PC-3 (cell line): ENCODE results near the gene ZNF496. TPM values are rescaled to one million over a fixed set of nuclear protein-coding genes. Genes with fewer than 3 reads are reported as not detected.
A peak's percentile ranks its signal among the peaks of the same experiment; 100 is the strongest.

ENCODE experiments used
- ATAC-seq: fragments of 200-7000 bp; cut with Tn5 transposase; 2 replicates; pipeline ENCODE4 v1.9.1; 2020; ENCODE audit warnings: mild to moderate bottlenecking, moderate library complexity
- BruUV-seq: library from RNA; stranded (reverse); fragments of 400-500 nt; replicated peaks from 2 replicates; lab custom pipeline; 2021; lab: Mats Ljungman, UMichigan
- CTCF ChIA-PET: fragments of 300-600 bp; sonication (Branson Sonifier 250); formaldehyde crosslinking; loops from one replicate; lab custom pipeline; 2022; ENCODE audit warnings: antibody characterized with exemption; lab: Charles Lee
- POLR2A ChIA-PET: fragments of 300-600 bp; sonication (Branson Sonifier 250); formaldehyde crosslinking; loops from one replicate; lab custom pipeline; 2022; ENCODE audit warnings: antibody characterized with exemption; ENCODE audit not compliant: unreplicated experiment; lab: Charles Lee
- DNase-seq: peaks from one replicate; pipeline ENCODE4 v3.0.0-alpha.2; 2015
- H2AFZ ChIP-seq: fragments of 300-600 bp; sonication (generic); 2 replicates; pipeline ENCODE4 v1.6.0; 2016; ENCODE audit warnings: antibody characterized with exemption, low read length
- H3F3A ChIP-seq: fragments of 300-600 bp; sonication (generic); one replicate; pipeline ENCODE4 v1.6.0; 2017; ENCODE audit warnings: antibody characterized with exemption, low read length, control low read depth, mild to moderate bottlenecking; ENCODE audit not compliant: unreplicated experiment
- H3K27ac ChIP-seq: fragments of 300-600 bp; sonication (generic); 2 replicates; pipeline ENCODE4 v1.5.1; 2016; ENCODE audit warnings: mild to moderate bottlenecking, low read length
- H3K27me3 ChIP-seq: fragments of 300-600 bp; sonication (generic); 2 replicates; pipeline ENCODE4 v1.6.1; 2016; ENCODE audit warnings: low read length, mixed read lengths
- H3K36me3 ChIP-seq: fragments of 300-600 bp; sonication (generic); 2 replicates; pipeline ENCODE4 v1.6.1; 2016; ENCODE audit warnings: low read depth, mixed run types, low read length, mixed read lengths
- H3K4me1 ChIP-seq: fragments of 300-600 bp; sonication (generic); 2 replicates; pipeline ENCODE4 v1.5.1; 2016; ENCODE audit warnings: low read length; ENCODE audit not compliant: insufficient read depth
- H3K4me2 ChIP-seq: fragments of 300-600 bp; sonication (generic); 2 replicates; pipeline ENCODE4 v1.6.0; 2016; ENCODE audit warnings: low read length
- H3K4me3 ChIP-seq: fragments of 300-600 bp; sonication (generic); 2 replicates; pipeline ENCODE4 v1.5.1; 2016; ENCODE audit warnings: mild to moderate bottlenecking, low read length, mixed read lengths
- H3K79me2 ChIP-seq: fragments of 300-600 bp; sonication (generic); 2 replicates; pipeline ENCODE4 v1.6.1; 2017; ENCODE audit warnings: low read length, mixed read lengths
- H3K9ac ChIP-seq: fragments of 300-600 bp; sonication (generic); 2 replicates; pipeline ENCODE4 v1.6.0; 2016; ENCODE audit warnings: mild to moderate bottlenecking, low read length
- H3K9me2 ChIP-seq: fragments of 300-600 bp; sonication (generic); replicated peaks from 2 replicates; pipeline ENCODE4 v1.6.1; 2016; ENCODE audit warnings: mixed run types, low read length, mixed read lengths
- H3K9me3 ChIP-seq: fragments of 300-600 bp; sonication (generic); 2 replicates; pipeline ENCODE4 v1.6.1; 2016; ENCODE audit warnings: low read length, mixed read lengths
- H4K20me1 ChIP-seq: fragments of 300-600 bp; sonication (generic); 2 replicates; pipeline ENCODE4 v1.6.1; 2016; ENCODE audit warnings: low read length, mixed read lengths
- CTCF ChIP-seq: fragments of 300-600 bp; sonication (generic); conservative IDR thresholded peaks from 2 replicates; pipeline ENCODE4 v1.5.1; 2017; ENCODE audit warnings: antibody characterized with exemption, low read depth, mild to moderate bottlenecking, low read length
- EZH2 ChIP-seq: fragments of 300-600 bp; sonication (generic); IDR thresholded peaks from one replicate; pipeline ENCODE4 v1.6.1; 2017; ENCODE audit warnings: antibody characterized with exemption, mild to moderate bottlenecking, low read length; ENCODE audit not compliant: unreplicated experiment
- EZH2phosphoT487 ChIP-seq: fragments of 300-600 bp; sonication (generic); IDR thresholded peaks from 2 replicates; pipeline ENCODE4 v1.6.1; 2018; ENCODE audit warnings: mild to moderate bottlenecking, antibody characterized with exemption, low read length, borderline replicate concordance
- intact Hi-C: fragments of 100-400 bp; cut with micrococcal nuclease; formaldehyde crosslinking; loops from 2 replicates; pipeline ENCODE4 v1.9.0; 2023
- total RNA-seq: library from RNA; depleted of rRNA; stranded (reverse); fragments of >200 nt; gene quantifications from 2 replicates; pipeline ENCODE4 v1.2.3, GENCODE V29; 2014

Gene ZNF496
- total RNA-seq, 1 experiment from 2014 or later, result 79.4 TPM

DNA sequence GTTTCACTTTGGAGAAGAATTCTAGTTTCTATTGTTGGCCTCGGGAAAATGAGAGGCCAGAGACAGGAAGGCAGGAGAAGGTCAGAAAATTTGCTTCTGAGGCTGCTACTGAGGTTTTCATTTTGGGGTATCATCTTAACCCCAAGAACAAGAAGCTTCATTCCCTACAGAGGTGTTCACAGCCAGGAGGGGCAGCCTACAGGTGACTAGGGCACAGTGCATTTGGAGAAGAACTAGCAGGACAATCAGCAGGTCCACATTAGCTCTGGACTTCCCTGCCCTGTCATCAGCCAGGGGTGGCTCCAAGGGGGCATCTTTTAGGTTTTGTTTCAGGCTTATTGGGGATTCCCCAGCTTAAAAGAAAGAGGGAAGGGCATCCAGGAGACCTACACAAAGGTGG lies 12.1 kb upstream of the ZNF496 start:
- H3K4me3 ChIP-seq, result no peak overlapping the region
- H3K27me3 ChIP-seq, result no peaks in the 10 kb centered on the region
- peaks cover 15% of the 10 kb centered on the region; the same call in 1 of the 2 replicates for H3K36me3 ChIP-seq
- ChIA-PET CTCF (no interaction called here), POLR2A (no interaction called here)
- H2AFZ ChIP-seq, result no peak overlapping the region
- intact Hi-C loops, result no loop called here
- no peak overlapping the region for H3K27ac ChIP-seq
- ATAC-seq, result no peak
- H3K9me2 ChIP-seq, result no peaks in the 10 kb centered on the region
- H3K79me2 ChIP-seq, result peaks cover 14% of the 10 kb centered on the region; the same call in 1 of the 2 replicates
- DNase-seq, result no peak
- no peaks in the 10 kb centered on the region for H3K9me3 ChIP-seq
- H3F3A ChIP-seq, result no peaks in the 10 kb centered on the region
- H3K9ac ChIP-seq, result no peak overlapping the region
- no peak overlapping the region for H3K4me2 ChIP-seq
- no peaks in the 10 kb centered on the region for H4K20me1 ChIP-seq
- peaks cover 18% of the 10 kb centered on the region for H3K4me1 ChIP-seq
- no peak for TF ChIP-seq CTCF
- no peak for TF ChIP-seq EZH2phosphoT487
- TF ChIP-seq EZH2, result no peak
- no TSS peak for BruUV-seq

DNA sequence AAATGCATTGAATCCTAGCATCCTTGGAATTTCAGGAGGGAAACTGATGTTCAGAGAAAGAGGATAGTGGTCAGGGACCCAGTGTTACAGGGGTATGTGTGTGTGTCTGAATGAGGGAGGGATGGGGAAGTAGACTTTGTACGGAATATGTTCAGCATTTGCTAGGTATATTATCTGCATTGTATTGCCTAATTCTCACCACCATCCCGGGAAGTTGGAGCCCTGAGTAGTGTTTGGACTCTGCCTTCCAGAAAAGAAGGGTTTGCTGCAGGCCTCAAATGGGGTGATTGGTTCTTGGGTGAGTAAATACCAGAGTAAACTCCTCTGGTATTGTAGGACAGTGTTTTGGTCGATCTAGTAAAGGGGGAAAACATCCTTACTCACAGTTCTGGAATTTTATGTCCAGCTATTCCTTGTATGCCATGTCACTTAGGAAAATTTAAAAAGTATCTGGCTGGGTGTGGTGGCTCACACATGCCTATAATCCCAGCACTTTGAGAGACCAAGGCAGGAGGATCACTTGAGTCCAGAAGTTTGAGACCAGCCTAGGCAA lies 7.1 kb upstream of the ZNF496 start:
- POLR2A ChIA-PET, result no interaction called here
- Histone ChIP-seq H3K27me3 (no peaks in the 10 kb centered on the region), H2AFZ (no peak overlapping the region), H3K79me2 (peaks cover 64% of the 10 kb centered on the region), H3K9me2 (no peaks in the 10 kb centered on the region), H3F3A (no peaks in the 10 kb centered on the region), H3K36me3 (peaks cover 15% of the 10 kb centered on the region; the same call in 1 of the 2 replicates), H3K9me3 (no peaks in the 10 kb centered on the region), H3K4me2 (peak overlapping the region; percentile 2), H3K4me1 (peaks cover 61% of the 10 kb centered on the region), H3K4me3 (no peak overlapping the region), H3K27ac (no peak overlapping the region), H4K20me1 (no peaks in the 10 kb centered on the region), H3K9ac (no peak overlapping the region)
- TF ChIP-seq CTCF (no peak), EZH2 (no peak)
- intact Hi-C loops, result no loop called here
- DNase-seq (peak; percentile 70), ATAC-seq (peak; percentile 13)
- no TSS peak for BruUV-seq
- CTCF ChIA-PET, result interaction anchor here (0.6 to 0.7 kb wide), 2 partner anchors 20 to 149 kb away, joined by 3 read pairs; no protein-coding TSS in a partner anchor

GRCh38 chr1:247337961-247338360 lies 6.3 kb upstream of the ZNF496 start:
- H2AFZ ChIP-seq, result no peak overlapping the region
- POLR2A ChIA-PET, result no interaction called here
- no peaks in the 10 kb centered on the region for H3F3A ChIP-seq
- H3K9me3 ChIP-seq, result no peaks in the 10 kb centered on the region
- no peak overlapping the region for H3K9ac ChIP-seq
- no peak overlapping the region for H3K4me3 ChIP-seq
- no TSS peak for BruUV-seq
- no peaks in the 10 kb centered on the region for H3K9me2 ChIP-seq
- TF ChIP-seq EZH2phosphoT487, result no peak
- TF ChIP-seq EZH2, result no peak
- no peak for TF ChIP-seq CTCF
- H3K27ac ChIP-seq, result no peak overlapping the region
- H3K36me3 ChIP-seq, result peaks cover 15% of the 10 kb centered on the region; the same call in 1 of the 2 replicates
- no peaks in the 10 kb centered on the region for H4K20me1 ChIP-seq
- peak overlapping the region; percentile 34; the same call in 1 of the 2 replicates for H3K4me2 ChIP-seq
- intact Hi-C loops, result no loop called here
- no peaks in the 10 kb centered on the region for H3K27me3 ChIP-seq
- H3K4me1 ChIP-seq, result peaks cover 64% of the 10 kb centered on the region
- H3K79me2 ChIP-seq, result peaks cover 72% of the 10 kb centered on the region
- no peak for DNase-seq
- CTCF ChIA-PET, result no interaction called here
- ATAC-seq, result no peak
